ENCODE data around the gene AHI1. TPM values are rescaled to one million over a fixed set of nuclear protein-coding genes. Genes with fewer than 3 reads are reported as not detected.

AHI1 gene
- total and polyA plus RNA-seq, 2 of the 13 experiments (the other 11 are each of a cell fraction or from before 2014, with no cell fraction given), result 7.2 to 18.6 TPM

GRCh38 chr6:135522965-135523692 lies 25.6 kb upstream of the AHI1 start (continued):
- TF ChIP-seq ATAD3A (CRISPR knock-in tag; IDR thresholded peaks at IDR 0.05) (no peak), SNAPC2 (CRISPR knock-in tag; IDR thresholded peaks at IDR 0.05) (no peak), MEIS1 (CRISPR knock-in tag; IDR thresholded peaks at IDR 0.05; ENCODE audit: borderline replicate concordance) (no peak), CAMTA2 (CRISPR knock-in tag; IDR thresholded peaks at IDR 0.05; ENCODE audit: borderline replicate concordance) (no peak), PPARG (CRISPR knock-in tag; conservative IDR thresholded peaks at IDR 0.05) (no peak), SIX4 (CRISPR knock-in tag; IDR thresholded peaks at IDR 0.05) (no peak), ZBTB10 (CRISPR knock-in tag; IDR thresholded peaks at IDR 0.05; ENCODE audit: borderline replicate concordance) (no peak), ZBED4 (CRISPR knock-in tag; IDR thresholded peaks at IDR 0.05; ENCODE audit: borderline replicate concordance) (no peak), IRF2 (CRISPR knock-in tag; IDR thresholded peaks at IDR 0.05) (no peak), DR1 (CRISPR knock-in tag; IDR thresholded peaks at IDR 0.05) (no peak), U2AF1 (optimal IDR thresholded peaks at IDR 0.05; ENCODE audit: low read depth, low read length) (no peak), MNT (IDR thresholded peaks at IDR 0.05) (no peak), ATF2 (CRISPR knock-in tag; IDR thresholded peaks at IDR 0.05) (0 out of 2 replicates have a peak, but pooled peaks have one; percentile 17), SCMH1 (CRISPR knock-in tag; IDR thresholded peaks at IDR 0.05; ENCODE audit: borderline replicate concordance) (no peak), TCF7 (IDR thresholded peaks at IDR 0.05; ENCODE audit: low read depth) (no peak), TFAP4 (IDR thresholded peaks at IDR 0.05; ENCODE audit: borderline replicate concordance, low read depth) (no peak), SUZ12 (IDR thresholded peaks at IDR 0.05; ENCODE audit: low read depth, low read length) (no peak), NFIC (IDR thresholded peaks at IDR 0.05; ENCODE audit: low read length) (peak; percentile 32; the same call in 1 of the 2 replicates), ZNF333 (CRISPR knock-in tag; IDR thresholded peaks at IDR 0.05; ENCODE audit: borderline replicate concordance) (no peak), ZBTB20 (CRISPR knock-in tag; IDR thresholded peaks at IDR 0.05; ENCODE audit: borderline replicate concordance, low read depth) (no peak)
